Esophagus squamous epithelium (tissue), 5 donors: ENCODE data around the gene PKP1. TPM values are rescaled to one million over a fixed set of nuclear protein-coding genes. Genes with fewer than 3 reads are reported as not detected.

ENCODE experiments used
- DNase-seq: peaks from one replicate; lab custom pipeline; 2025; lab: John Stamatoyannopoulos, UW
- H3K27ac ChIP-seq, 4 donors: fragments of 200-600 bp; sonication (generic); one replicate each; pipeline ENCODE4 v1.5.1; 2016 to 2019; ENCODE audit warnings: mild to moderate bottlenecking in 1 of 4
- H3K27me3 ChIP-seq, 4 donors: fragments of 200-600 bp; sonication (generic); 1 replicate in 3 of 4; 2 replicates in 1 of 4; pipeline versions ENCODE4 v1.5.1 to v1.6.0; 2017 to 2021; ENCODE audit warnings: antibody characterized with exemption in 1 of 4
- H3K36me3 ChIP-seq, 3 donors: fragments of 200-600 bp; sonication (generic); one replicate each; pipeline ENCODE4 v1.5.1; 2016 to 2019
- H3K4me1 ChIP-seq, 3 donors: fragments of 200-600 bp; sonication (generic); one replicate each; pipeline ENCODE4 v1.5.1; 2017 to 2019
- H3K4me3 ChIP-seq, 4 donors: fragments of 200-600 bp; sonication (generic); 1 replicate in 3 of 4; 2 replicates in 1 of 4; pipeline ENCODE4 v1.5.1; 2016 to 2019; ENCODE audit warnings: mild to moderate bottlenecking in 2 of 4, moderate library complexity in 1 of 4
- H3K9me3 ChIP-seq, 3 donors: fragments of 200-600 bp; sonication (generic); one replicate each; pipeline ENCODE4 v1.5.1; 2016 to 2019
- CTCF ChIP-seq, 6 experiments: fragments of 450-650 bp in 4 of 6; fragments of 200-600 bp in 2 of 6; sonication (generic) in 2 of 6; IDR thresholded peaks; one replicate each; pipeline ENCODE4 v1.5.1; 2016 to 2019; ENCODE audit warnings: antibody characterized with exemption in 6 of 6, mild to moderate bottlenecking in 4 of 6, moderate library complexity in 4 of 6
- POLR2A ChIP-seq, 4 donors: fragments of 450-650 bp; IDR thresholded peaks; one replicate each; pipeline ENCODE4 v1.6.1; 2017; ENCODE audit warnings: antibody characterized with exemption in 4 of 4, mild to moderate bottlenecking in 4 of 4, moderate library complexity in 3 of 4
- WGBS, 2 donors: methylation state at CpG; one replicate each; pipeline ENCODE4 v1.1.5; 2018; 5-methylcytosine and 5-hydroxymethylcytosine counted together
- intact Hi-C: fragments of 100-400 bp; cut with DNase I; formaldehyde crosslinking; loops from one replicate; pipeline ENCODE4 v1.15.0; 2022
- total RNA-seq, 4 donors: library from RNA; depleted of rRNA; stranded (reverse); fragments of >200 nt; gene quantifications; one replicate each; pipeline ENCODE4 v1.1.0, GENCODE V29; 2016
- donor health status: DM: yes; HTN: yes; CAD: no.

Gene PKP1
- total RNA-seq, 4 donors from 2014 or later, result 263 to 706 (median 410) TPM

DNA sequence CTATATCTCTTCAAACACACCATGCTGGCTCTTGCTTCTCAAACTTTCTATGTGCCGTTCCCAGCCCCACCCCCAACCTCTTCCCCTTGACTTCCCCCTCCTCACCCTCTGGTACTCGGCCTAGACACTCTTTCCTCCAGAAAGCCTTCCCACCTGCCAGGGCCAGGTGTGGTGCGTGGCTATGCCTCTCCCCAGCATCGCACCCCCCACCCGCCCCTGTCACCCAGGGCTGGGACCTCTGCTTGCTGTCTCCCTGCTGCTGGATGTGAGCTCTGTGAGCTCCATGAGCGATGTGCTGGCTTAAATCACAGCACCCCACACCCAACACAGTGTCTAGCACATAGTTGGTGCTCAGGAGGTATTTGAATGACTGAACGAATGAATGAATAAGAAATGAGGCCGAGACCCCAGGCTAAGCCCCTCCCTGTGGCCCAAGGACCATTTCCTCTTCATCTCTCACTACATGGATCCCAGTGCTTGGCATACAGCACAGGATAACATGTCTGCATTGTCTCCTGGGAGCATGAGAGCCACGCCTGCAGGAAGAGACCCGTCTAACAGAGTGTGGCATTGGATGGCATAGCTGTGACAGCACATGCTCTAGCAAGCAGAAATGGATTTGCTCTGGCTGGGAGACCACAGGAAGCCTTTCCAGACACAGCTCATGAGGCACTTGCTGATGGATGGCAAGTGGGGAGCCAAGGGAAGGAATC is 74.5 kb downstream of the PKP1 start:
- Histone ChIP-seq H3K9me3 (no peaks in the 10 kb centered on the region), H3K4me3 (no peak overlapping the region), H3K4me1 (peaks cover 27 to 48% (median 37%) of the 10 kb centered on the region in 3 donors), H3K27me3 (peaks cover 0 to 17% (median 0%) of the 10 kb centered on the region in 4 donors), H3K27ac (peak overlapping the region in 2 of 4 donors; percentile 23 to 26), H3K36me3 (no peaks in the 10 kb centered on the region)
- no peak for DNase-seq
- intact Hi-C loops, result no loop called here
- TF ChIP-seq POLR2A (IDR thresholded peaks at IDR 0.05), result no peak
- 53 to 57% methylated on average over 5 to 8 of the region's 10 CpGs for WGBS, 2 donors

DNA sequence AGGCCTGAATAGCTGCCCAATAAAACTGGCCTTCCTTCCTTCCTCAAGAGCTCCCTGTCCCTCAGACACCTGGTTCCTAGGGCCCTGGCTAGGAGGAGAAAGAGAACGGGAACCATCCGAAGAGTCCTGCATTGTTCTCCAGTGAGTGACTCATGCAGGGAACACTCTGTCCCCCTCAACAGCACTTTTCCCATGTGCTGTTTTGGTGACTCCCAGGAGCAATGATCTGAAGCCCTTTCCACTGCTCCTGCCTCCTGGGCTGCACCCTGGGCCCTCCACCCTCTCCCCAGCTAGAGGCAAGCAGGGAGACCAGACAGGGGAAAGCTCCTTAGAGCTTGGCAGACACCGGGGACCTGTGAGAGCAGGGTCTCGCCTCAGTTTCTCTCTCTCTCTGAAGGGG is 75.3 kb downstream of the PKP1 start:
- H3K4me1 ChIP-seq, result peaks cover 23 to 40% (median 32%) of the 10 kb centered on the region in 3 donors
- H3K27me3 ChIP-seq, result peaks cover 0 to 11% (median 0%) of the 10 kb centered on the region in 4 donors
- no peak for DNase-seq
- intact Hi-C loops, result no loop called here
- no peaks in the 10 kb centered on the region for H3K36me3 ChIP-seq
- TF ChIP-seq CTCF (IDR thresholded peaks at IDR 0.05) (no peak), POLR2A (IDR thresholded peaks at IDR 0.05) (no peak)
- peak overlapping the region in 2 of 4 donors; percentile 21 to 26 for H3K27ac ChIP-seq
- no peak overlapping the region for H3K4me3 ChIP-seq
- H3K9me3 ChIP-seq, result no peaks in the 10 kb centered on the region
- 40 to 46% methylated on average over 2 to 3 of the region's 4 CpGs for WGBS, 2 donors

DNA sequence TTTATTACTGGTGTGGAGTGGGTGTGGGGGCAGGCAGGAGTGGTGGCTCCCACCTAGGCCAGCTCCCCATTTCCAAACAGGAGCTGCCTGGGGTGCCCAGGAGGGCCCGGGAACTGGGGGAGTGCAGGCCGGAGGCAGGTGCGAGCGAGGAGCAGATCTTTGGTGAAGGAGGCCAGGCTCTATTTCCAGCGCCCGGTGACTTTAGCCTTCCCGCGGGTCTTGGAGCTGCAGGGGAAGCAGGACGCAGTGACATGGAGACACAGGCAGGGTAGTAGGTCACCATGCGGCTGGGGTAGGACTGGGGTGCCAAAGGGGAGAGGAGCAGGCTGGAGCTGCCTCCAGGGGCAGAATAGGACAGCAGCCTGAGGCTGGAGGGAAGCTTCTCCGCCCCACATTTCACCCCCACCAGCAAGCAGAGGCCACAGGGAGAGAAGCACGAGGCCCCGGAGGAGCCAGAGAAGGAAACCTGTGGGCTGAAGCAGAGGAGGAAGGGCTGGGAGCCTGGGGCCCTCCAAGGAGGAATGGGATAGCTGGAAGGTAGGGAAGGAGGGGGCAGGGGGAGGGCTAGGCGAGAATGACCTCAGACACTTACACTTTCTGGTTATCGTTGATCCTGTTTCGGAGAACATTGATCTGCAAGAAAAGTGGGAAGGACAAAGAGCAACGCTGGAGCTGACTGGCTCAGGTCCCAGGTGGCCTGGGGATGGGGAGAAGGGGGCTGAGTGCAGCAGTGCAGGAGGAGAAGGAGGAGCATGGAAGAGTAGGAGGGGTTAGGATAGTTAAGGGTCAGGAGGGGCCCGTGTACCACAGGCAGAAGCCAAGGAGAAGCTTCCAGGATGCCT is 75.9 kb downstream of the PKP1 start:
- no peak for TF ChIP-seq CTCF (IDR thresholded peaks at IDR 0.05)
- no peak for TF ChIP-seq POLR2A (IDR thresholded peaks at IDR 0.05)
- Histone ChIP-seq H3K9me3 (no peaks in the 10 kb centered on the region), H3K4me3 (no peak overlapping the region), H3K27ac (peak overlapping the region in 2 of 4 donors; percentile 21 to 26), H3K36me3 (no peaks in the 10 kb centered on the region), H3K27me3 (peaks cover 0 to 4% (median 0%) of the 10 kb centered on the region in 4 donors), H3K4me1 (peaks cover 17 to 34% (median 25%) of the 10 kb centered on the region in 3 donors)
- no peak for DNase-seq
- 80 to 86% methylated on average over 16 to 17 of the region's 18 CpGs for WGBS, 2 donors
- intact Hi-C loops, result no loop called here

DNA sequence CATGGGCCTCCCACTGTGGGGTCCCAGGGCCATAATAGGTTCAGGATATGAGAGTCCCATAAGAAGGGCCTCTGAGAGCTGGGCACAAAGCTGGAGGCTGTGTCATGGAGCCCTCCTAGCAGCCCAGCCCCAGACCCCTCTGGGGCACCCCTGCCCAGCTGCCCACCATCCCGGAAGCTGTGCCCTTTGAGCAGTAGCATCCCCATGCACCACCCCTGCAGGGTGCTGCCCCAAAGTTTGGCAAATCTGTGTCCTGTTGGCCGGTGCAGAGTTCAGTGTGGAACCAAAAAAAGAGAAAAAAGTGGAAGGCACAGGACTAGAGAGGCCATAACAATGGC is 76.5 kb downstream of the PKP1 start:
- WGBS, 2 donors, result 80 to 88% methylated on average over 1 of the region's 2 CpGs
- Histone ChIP-seq H3K36me3 (no peaks in the 10 kb centered on the region), H3K9me3 (no peaks in the 10 kb centered on the region), H3K27ac (no peak overlapping the region), H3K4me1 (peaks cover 11 to 28% (median 19%) of the 10 kb centered on the region in 3 donors), H3K4me3 (no peak overlapping the region), H3K27me3 (peaks cover 0 to 4% (median 0%) of the 10 kb centered on the region in 4 donors)
- no peak for TF ChIP-seq CTCF (IDR thresholded peaks at IDR 0.05)
- intact Hi-C loops, result loop anchor here (5.0 kb wide), 1 partner anchor 108 kb away; no protein-coding TSS in a partner anchor
- DNase-seq, result no peak

- peaks cover 10 to 22% (median 13%) of the 10 kb centered on the region in 3 donors for H3K4me1 ChIP-seq
- TF ChIP-seq POLR2A (IDR thresholded peaks at IDR 0.05) (no peak), CTCF (IDR thresholded peaks at IDR 0.05) (no peak)
- peaks cover 0 to 4% (median 0%) of the 10 kb centered on the region in 4 donors for H3K27me3 ChIP-seq
- intact Hi-C loops, result loop anchor here (5.0 kb wide), 1 partner anchor 108 kb away; no protein-coding TSS in a partner anchor
- no peak overlapping the region for H3K4me3 ChIP-seq
- no peaks in the 10 kb centered on the region for H3K36me3 ChIP-seq
- H3K27ac ChIP-seq, result no peak overlapping the region
- WGBS, 2 donors, result 60 to 87% methylated on average over 2 to 3 of the region's 7 CpGs
- no peak for DNase-seq
- no peaks in the 10 kb centered on the region for H3K9me3 ChIP-seq
Measured at GRCh38 chr1:201360486-201360885, 77.2 kb downstream of the PKP1 start.
